ENCODE data around the gene ERBB4.

- TF ChIP-seq CTCF (IDR thresholded peaks at IDR 0.05; ENCODE audit: low read depth, low read length, poor library complexity, severe bottlenecking): no peak
- no peak for TF ChIP-seq EZH2phosphoT487 (IDR thresholded peaks at IDR 0.05; ENCODE audit: borderline replicate concordance, low read length)
These were observed 8.2 kb downstream of the ERBB4 start for GRCh38 chr2:212530373-212530772.

All from DOHH2 (cell line).